ENCODE data around the gene ETV7. TPM values are rescaled to one million over a fixed set of nuclear protein-coding genes. Genes with fewer than 3 reads are reported as not detected.

ETV7 gene
- total RNA-seq, 2 donors from 2014 or later = 0.47 to 0.63 TPM

DNA sequence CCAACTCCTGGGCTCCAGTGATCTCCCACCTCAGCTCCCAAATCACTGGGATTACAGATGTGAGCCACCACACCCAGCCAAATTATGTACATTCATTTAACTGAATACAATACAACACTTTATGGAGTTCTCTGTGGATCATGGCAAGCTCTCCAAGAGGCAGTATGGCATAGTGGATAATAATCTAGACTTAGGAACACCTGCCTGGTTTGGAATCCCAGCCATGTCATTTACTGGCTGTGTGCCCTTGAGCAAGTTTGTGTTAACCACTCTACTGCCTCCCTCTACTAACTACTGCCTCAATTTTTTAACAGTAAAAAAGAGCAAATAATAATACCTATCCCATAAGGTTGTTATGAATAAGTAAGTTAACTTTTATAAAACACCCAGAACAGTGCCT is 1.9 kb upstream of the ETV7 start:
- ATAC-seq (no peak), DNase-seq (no peak)
- intact Hi-C loops (cut with DNase I) = no loop called here

- ATAC-seq = peak; percentile 47 to 64
- peak; percentile 41 for DNase-seq
- intact Hi-C loops (cut with DNase I) = no loop called here
Observed at GRCh38 chr6:36386495-36387439, 702 bp downstream of the ETV7 start.

- ATAC-seq (no peak), DNase-seq (no peak)
- intact Hi-C loops (cut with DNase I) = no loop called here
Observed at GRCh38 chr6:36384095-36384494, 3.4 kb downstream of the ETV7 start.

- ATAC-seq (peak in 1 of 2 donors; percentile 43), DNase-seq (no peak)
- intact Hi-C loops (cut with DNase I) = no loop called here
Observed at GRCh38 chr6:36383606-36384005, 3.9 kb downstream of the ETV7 start.

- no peak for ATAC-seq
- intact Hi-C loops (cut with DNase I) = no loop called here
- DNase-seq = no peak
Observed at GRCh38 chr6:36382976-36383375, 4.5 kb downstream of the ETV7 start.

DNA sequence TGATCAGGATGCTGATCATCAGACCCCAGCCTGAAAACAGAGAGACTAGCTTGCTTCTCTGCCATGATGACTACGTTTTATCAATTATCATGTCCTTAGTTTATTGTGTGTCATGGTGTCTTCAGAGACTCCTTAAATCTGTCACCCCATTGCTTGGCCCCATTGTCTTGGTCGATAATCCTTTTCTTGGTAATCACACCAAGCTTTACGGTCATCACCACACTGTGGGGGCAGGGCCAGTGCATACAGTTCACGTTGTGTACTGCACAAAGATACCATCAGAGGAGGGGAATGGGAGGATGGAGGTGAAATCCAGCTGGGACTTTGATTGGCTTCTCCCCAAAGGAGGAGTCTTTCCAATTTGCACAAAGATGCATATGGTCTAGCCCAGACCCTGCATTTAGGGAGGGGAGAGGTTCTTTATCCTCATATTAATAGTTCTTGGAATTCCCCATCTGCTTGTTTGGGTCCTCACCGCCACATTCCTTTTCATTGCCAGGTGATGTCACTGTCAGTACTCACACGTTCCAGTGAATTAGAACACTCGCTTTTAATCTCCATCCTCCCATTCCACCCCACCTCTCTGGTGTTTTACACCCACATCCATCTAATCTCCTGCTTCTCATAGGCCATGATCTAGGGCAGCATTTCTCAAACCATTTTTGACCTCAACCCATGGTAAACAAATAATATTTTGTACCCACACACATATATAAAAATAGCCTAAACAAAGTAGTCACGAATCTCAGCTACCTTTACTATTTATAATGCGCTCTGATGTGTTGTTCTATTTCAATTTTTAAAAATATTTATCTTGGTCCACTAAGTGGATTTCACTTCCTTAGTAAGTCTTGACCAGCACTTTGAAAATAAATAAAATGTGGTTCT is 5.7 kb downstream of the ETV7 start:
- ATAC-seq (no peak), DNase-seq (no peak)
- intact Hi-C loops (cut with DNase I) = no loop called here

DNA sequence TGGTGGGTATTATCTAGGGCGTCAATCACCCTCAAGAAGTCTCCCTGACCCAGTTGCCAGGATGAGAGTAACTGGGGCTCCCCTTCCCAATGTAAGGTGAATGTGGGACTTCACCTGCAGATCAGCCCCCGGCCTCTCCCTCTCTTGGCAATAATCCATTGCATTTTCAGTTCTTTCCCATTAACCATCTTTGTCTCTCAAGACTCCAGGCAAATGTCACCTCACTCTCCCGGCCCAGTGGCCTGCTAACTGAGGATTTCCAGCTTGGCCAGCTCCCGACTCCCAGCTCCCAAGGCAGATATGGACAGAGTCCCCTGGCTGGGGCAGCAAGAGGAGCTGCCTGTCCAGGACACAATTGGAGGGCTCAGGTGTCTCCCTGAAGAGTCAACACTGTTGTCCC is 7.3 kb downstream of the ETV7 start:
- intact Hi-C loops (cut with DNase I) = no loop called here
- DNase-seq = no peak
- no peak for ATAC-seq

GRCh38 chr6:36378936-36379335 is 8.5 kb downstream of the ETV7 start:
- intact Hi-C loops (cut with DNase I) = no loop called here
- DNase-seq (no peak), ATAC-seq (no peak)

DNA sequence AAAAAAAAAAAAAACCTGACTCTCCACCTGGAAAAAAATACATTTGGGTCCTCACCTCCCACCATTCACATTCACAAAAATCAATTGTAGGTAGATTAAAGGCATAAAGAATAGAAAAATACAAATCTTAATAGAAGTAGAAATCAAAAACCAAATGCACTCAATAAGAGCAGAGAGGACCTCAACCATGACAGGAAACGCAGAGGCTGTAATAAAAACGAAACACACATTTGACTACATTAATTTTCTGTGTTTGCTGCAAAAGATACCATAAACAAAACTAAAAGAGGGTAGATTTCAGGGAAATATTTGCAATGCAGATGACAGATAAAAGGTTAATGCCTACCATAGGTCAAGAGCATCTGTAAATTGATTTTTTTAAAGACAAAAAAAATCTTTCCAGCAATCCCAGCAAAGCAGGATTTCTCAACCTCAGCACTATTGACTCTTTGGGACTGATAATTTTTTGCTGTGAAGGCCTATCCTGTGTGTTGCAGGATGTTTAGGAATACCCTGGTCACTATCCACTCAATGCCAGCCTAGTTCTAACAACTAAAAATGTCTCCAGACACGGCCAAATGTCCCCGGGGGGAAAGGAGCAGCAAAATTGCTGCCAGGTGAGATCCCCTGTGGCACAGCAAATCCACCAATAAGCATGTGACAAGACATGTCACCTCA is 9.1 kb downstream of the ETV7 start:
- intact Hi-C loops (cut with DNase I) = no loop called here
- DNase-seq (no peak), ATAC-seq (no peak)

DNA sequence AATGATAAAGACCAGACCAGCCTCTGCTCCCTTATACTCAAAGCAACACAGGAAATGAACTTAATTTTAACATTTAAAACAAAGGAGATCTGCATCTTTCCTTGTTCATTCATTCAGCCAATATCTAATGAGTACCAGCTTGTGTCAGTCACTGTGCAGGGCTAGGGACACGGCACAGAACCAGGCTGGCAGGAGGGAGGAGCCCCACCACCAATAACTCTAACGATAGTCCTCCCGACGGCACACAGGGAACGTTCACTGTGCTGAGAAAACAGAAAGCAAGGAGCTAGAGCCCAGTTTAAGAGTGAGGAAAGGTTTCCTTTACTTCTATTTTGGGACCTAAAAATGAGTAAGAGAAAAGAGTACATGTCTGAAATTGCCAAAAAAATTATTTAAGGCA is 9.9 kb downstream of the ETV7 start:
- intact Hi-C loops (cut with DNase I) = no loop called here
- ATAC-seq = no peak
- no peak for DNase-seq

- DNase-seq (no peak), ATAC-seq (no peak)
- intact Hi-C loops (cut with DNase I) = no loop called here
Observed at GRCh38 chr6:36376742-36377141, 10.7 kb downstream of the ETV7 start.

GRCh38 chr6:36376183-36376582 is 11.3 kb downstream of the ETV7 start:
- DNase-seq = no peak
- intact Hi-C loops (cut with DNase I) = no loop called here
- no peak for ATAC-seq

- ATAC-seq (no peak), DNase-seq (no peak)
- intact Hi-C loops (cut with DNase I) = no loop called here
Observed at GRCh38 chr6:36375644-36376155, 11.8 kb downstream of the ETV7 start.

DNA sequence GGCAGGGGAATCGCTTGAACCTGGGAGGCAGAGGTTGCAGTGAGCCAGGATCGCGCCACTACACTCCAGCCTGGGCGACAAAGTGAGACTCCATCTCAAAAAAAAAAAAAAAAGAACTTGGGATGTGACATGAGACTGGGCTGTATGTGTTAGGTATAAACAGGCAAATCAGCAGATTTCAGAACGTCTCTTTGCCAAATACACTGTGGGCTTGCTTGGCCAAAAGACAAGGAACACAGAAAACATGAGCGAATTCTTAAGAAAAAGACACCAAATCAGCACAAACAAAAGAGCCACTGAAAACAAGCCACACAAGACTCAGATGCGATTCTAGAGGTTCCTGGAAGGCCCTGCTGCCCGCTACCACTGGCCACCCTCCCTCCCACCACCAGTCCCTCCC is 12.5 kb downstream of the ETV7 start:
- intact Hi-C loops (cut with DNase I) = no loop called here
- ATAC-seq (peak in 1 of 2 donors; percentile 24), DNase-seq (no peak)

GRCh38 chr6:36374194-36374593 is 13.3 kb downstream of the ETV7 start:
- DNase-seq (no peak), ATAC-seq (no peak)

GRCh38 chr6:36373368-36374019 is 14.0 kb downstream of the ETV7 start:
- no peak for ATAC-seq
- intact Hi-C loops (cut with DNase I) = no loop called here

More at GRCh38 chr6:36374194-36374593, 13.3 kb downstream of the ETV7 start:
- intact Hi-C loops (cut with DNase I) = no loop called here

GRCh38 chr6:36372088-36372487 is 15.4 kb downstream of the ETV7 start:
- ATAC-seq (no peak), DNase-seq (no peak)
- intact Hi-C loops (cut with DNase I) = no loop called here

More at GRCh38 chr6:36373368-36374019, 14.0 kb downstream of the ETV7 start:
- no peak for DNase-seq

GRCh38 chr6:36371211-36371610 is 16.3 kb downstream of the ETV7 start:
- intact Hi-C loops (cut with DNase I) = no loop called here
- DNase-seq (no peak), ATAC-seq (no peak)

- intact Hi-C loops (cut with DNase I) = no loop called here
- ATAC-seq (no peak), DNase-seq (no peak)
Observed at GRCh38 chr6:36370638-36371037, 16.8 kb downstream of the ETV7 start.

Measured in left cardiac atrium (tissue), 4 donors.